PC-3 (cell line): ENCODE measurements around the gene DLG2. TPM values are rescaled to one million over a fixed set of nuclear protein-coding genes. Genes with fewer than 3 reads are reported as not detected.

Experiments used
- ATAC-seq: fragments of 200-7000 bp; cut with Tn5 transposase; 2 replicates; pipeline ENCODE4 v1.9.1; 2020; ENCODE audit warnings: mild to moderate bottlenecking, moderate library complexity
- BruUV-seq: library from RNA; stranded (reverse); fragments of 400-500 nt; replicated peaks from 2 replicates; lab custom pipeline; 2021; lab: Mats Ljungman, UMichigan
- CTCF ChIA-PET: fragments of 300-600 bp; sonication (Branson Sonifier 250); formaldehyde crosslinking; loops from one replicate; lab custom pipeline; 2022; ENCODE audit warnings: antibody characterized with exemption; lab: Charles Lee
- POLR2A ChIA-PET: fragments of 300-600 bp; sonication (Branson Sonifier 250); formaldehyde crosslinking; loops from one replicate; lab custom pipeline; 2022; ENCODE audit warnings: antibody characterized with exemption; ENCODE audit not compliant: unreplicated experiment; lab: Charles Lee
- DNase-seq: peaks from one replicate; pipeline ENCODE4 v3.0.0-alpha.2; 2015
- H2AFZ ChIP-seq: fragments of 300-600 bp; sonication (generic); 2 replicates; pipeline ENCODE4 v1.6.0; 2016; ENCODE audit warnings: antibody characterized with exemption, low read length
- H3F3A ChIP-seq: fragments of 300-600 bp; sonication (generic); one replicate; pipeline ENCODE4 v1.6.0; 2017; ENCODE audit warnings: antibody characterized with exemption, low read length, control low read depth, mild to moderate bottlenecking; ENCODE audit not compliant: unreplicated experiment
- H3K27ac ChIP-seq: fragments of 300-600 bp; sonication (generic); 2 replicates; pipeline ENCODE4 v1.5.1; 2016; ENCODE audit warnings: mild to moderate bottlenecking, low read length
- H3K27me3 ChIP-seq: fragments of 300-600 bp; sonication (generic); 2 replicates; pipeline ENCODE4 v1.6.1; 2016; ENCODE audit warnings: low read length, mixed read lengths
- H3K36me3 ChIP-seq: fragments of 300-600 bp; sonication (generic); 2 replicates; pipeline ENCODE4 v1.6.1; 2016; ENCODE audit warnings: low read depth, mixed run types, low read length, mixed read lengths
- H3K4me1 ChIP-seq: fragments of 300-600 bp; sonication (generic); 2 replicates; pipeline ENCODE4 v1.5.1; 2016; ENCODE audit warnings: low read length; ENCODE audit not compliant: insufficient read depth
- H3K4me2 ChIP-seq: fragments of 300-600 bp; sonication (generic); 2 replicates; pipeline ENCODE4 v1.6.0; 2016; ENCODE audit warnings: low read length
- H3K4me3 ChIP-seq: fragments of 300-600 bp; sonication (generic); 2 replicates; pipeline ENCODE4 v1.5.1; 2016; ENCODE audit warnings: mild to moderate bottlenecking, low read length, mixed read lengths
- H3K79me2 ChIP-seq: fragments of 300-600 bp; sonication (generic); 2 replicates; pipeline ENCODE4 v1.6.1; 2017; ENCODE audit warnings: low read length, mixed read lengths
- H3K9ac ChIP-seq: fragments of 300-600 bp; sonication (generic); 2 replicates; pipeline ENCODE4 v1.6.0; 2016; ENCODE audit warnings: mild to moderate bottlenecking, low read length
- H3K9me2 ChIP-seq: fragments of 300-600 bp; sonication (generic); replicated peaks from 2 replicates; pipeline ENCODE4 v1.6.1; 2016; ENCODE audit warnings: mixed run types, low read length, mixed read lengths
- H3K9me3 ChIP-seq: fragments of 300-600 bp; sonication (generic); 2 replicates; pipeline ENCODE4 v1.6.1; 2016; ENCODE audit warnings: low read length, mixed read lengths
- H4K20me1 ChIP-seq: fragments of 300-600 bp; sonication (generic); 2 replicates; pipeline ENCODE4 v1.6.1; 2016; ENCODE audit warnings: low read length, mixed read lengths
- CTCF ChIP-seq: fragments of 300-600 bp; sonication (generic); conservative IDR thresholded peaks from 2 replicates; pipeline ENCODE4 v1.5.1; 2017; ENCODE audit warnings: antibody characterized with exemption, low read depth, mild to moderate bottlenecking, low read length
- EZH2 ChIP-seq: fragments of 300-600 bp; sonication (generic); IDR thresholded peaks from one replicate; pipeline ENCODE4 v1.6.1; 2017; ENCODE audit warnings: antibody characterized with exemption, mild to moderate bottlenecking, low read length; ENCODE audit not compliant: unreplicated experiment
- EZH2phosphoT487 ChIP-seq: fragments of 300-600 bp; sonication (generic); IDR thresholded peaks from 2 replicates; pipeline ENCODE4 v1.6.1; 2018; ENCODE audit warnings: mild to moderate bottlenecking, antibody characterized with exemption, low read length, borderline replicate concordance
- intact Hi-C: fragments of 100-400 bp; cut with micrococcal nuclease; formaldehyde crosslinking; loops from 2 replicates; pipeline ENCODE4 v1.9.0; 2023
- total RNA-seq: library from RNA; depleted of rRNA; stranded (reverse); fragments of >200 nt; gene quantifications from 2 replicates; pipeline ENCODE4 v1.2.3, GENCODE V29; 2014

The DLG2 gene
- total RNA-seq, 1 experiment from 2014 or later = 0.58 TPM

DNA sequence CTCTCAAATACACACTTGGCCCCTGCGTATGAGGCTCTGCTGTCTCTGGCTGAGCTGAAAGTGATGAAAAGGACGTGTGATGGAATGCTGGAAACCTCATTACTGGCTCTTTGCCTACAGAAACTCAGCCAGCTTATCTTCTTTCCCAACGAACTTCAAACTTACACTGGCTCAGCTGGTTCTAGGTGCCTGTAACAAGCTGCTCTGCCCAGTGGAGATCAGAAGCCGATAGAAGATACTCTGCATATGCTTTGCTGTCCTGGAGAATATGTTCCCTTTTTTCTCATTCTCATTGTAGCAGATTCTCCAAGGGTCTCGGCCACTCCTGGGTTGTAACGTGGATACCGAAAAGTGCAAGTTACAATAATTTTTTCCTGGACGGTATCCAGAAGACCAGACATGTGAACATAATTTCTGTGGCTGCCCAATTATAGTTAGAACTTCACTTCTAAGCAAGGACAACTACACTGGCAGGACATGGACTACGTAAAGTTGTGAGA, 1935.6 kb downstream of the DLG2 start:
- CTCF ChIA-PET = no interaction called here
- Histone ChIP-seq H3K9me2 (no peaks in the 10 kb centered on the region), H3K79me2 (no peaks in the 10 kb centered on the region), H2AFZ (no peak overlapping the region), H3K27ac (no peak overlapping the region), H4K20me1 (no peaks in the 10 kb centered on the region), H3K4me2 (no peak overlapping the region), H3K9me3 (no peaks in the 10 kb centered on the region), H3K27me3 (peaks cover 32% of the 10 kb centered on the region), H3K36me3 (no peaks in the 10 kb centered on the region), H3K4me3 (no peak overlapping the region), H3K4me1 (no peaks in the 10 kb centered on the region), H3K9ac (no peak overlapping the region), H3F3A (no peaks in the 10 kb centered on the region)
- ATAC-seq (no peak), DNase-seq (no peak)
- POLR2A ChIA-PET = no interaction called here
- no TSS peak for BruUV-seq
- TF ChIP-seq EZH2 (no peak), EZH2phosphoT487 (no peak), CTCF (no peak)
- intact Hi-C loops = no loop called here

DNA sequence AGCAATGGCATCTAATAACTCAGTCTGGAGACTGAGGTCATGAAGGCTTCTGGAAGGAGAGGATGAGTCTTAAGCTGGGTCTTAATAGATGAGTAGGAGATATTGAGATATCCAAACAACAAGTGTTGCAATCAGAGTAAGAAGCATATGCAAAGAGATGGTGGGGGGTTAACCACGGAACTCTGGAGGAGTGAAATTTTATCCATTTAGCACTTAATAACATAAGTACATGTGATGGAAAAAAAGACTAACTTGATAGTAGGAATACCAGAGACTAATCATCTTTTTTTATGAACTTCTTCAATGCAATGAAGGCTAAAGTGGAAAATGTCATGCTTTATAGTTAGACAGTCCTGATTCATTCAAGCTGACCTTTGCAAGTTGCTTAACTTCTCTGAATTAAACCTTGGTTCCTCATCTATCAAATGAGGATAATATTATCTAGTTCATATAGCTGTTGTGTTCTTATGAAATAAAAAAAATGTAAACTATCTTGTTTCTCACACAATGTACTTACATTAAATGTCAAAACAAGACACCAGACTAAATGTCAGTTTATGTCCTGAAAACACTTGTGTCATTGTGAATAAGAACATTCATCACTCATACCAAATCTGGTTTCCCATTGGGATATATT, 1937.9 kb downstream of the DLG2 start:
- no peak overlapping the region for H3K4me2 ChIP-seq
- no peak for TF ChIP-seq EZH2
- TF ChIP-seq EZH2phosphoT487 = no peak
- no peak for TF ChIP-seq CTCF
- H3K9ac ChIP-seq = no peak overlapping the region
- no TSS peak for BruUV-seq
- H3K9me3 ChIP-seq = no peaks in the 10 kb centered on the region
- no peaks in the 10 kb centered on the region for H3K9me2 ChIP-seq
- no peak overlapping the region for H2AFZ ChIP-seq
- H3K79me2 ChIP-seq = no peaks in the 10 kb centered on the region
- no peaks in the 10 kb centered on the region for H3K4me1 ChIP-seq
- H3K27me3 ChIP-seq = peaks cover 42% of the 10 kb centered on the region
- ChIA-PET POLR2A (no interaction called here), CTCF (no interaction called here)
- intact Hi-C loops = no loop called here
- DNase-seq = no peak
- no peaks in the 10 kb centered on the region for H3F3A ChIP-seq
- H3K27ac ChIP-seq = no peak overlapping the region
- ATAC-seq = no peak
- H3K4me3 ChIP-seq = no peak overlapping the region
- H4K20me1 ChIP-seq = no peaks in the 10 kb centered on the region
- H3K36me3 ChIP-seq = no peaks in the 10 kb centered on the region

DNA sequence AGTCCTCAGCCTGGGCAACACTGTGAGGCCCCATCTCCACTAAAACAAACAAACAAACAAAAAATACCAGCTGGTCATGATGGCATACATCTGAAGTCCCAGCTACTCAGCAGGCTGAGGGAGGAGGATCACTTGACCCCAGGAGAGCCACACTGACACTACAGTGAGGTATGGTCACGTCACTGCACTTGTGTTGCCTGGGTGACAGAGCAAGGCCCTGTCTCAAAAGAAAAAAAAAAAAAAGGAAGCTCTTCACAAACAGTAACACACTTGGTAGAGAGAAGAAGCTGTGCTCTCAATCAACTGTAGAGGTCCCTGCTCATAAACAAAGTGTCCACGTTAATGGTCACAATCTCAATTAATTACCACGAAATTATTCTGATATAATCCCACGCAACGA, 1939.4 kb downstream of the DLG2 start:
- TF ChIP-seq EZH2phosphoT487 = no peak
- no peak for TF ChIP-seq EZH2
- no peak for TF ChIP-seq CTCF
- no peak overlapping the region for H2AFZ ChIP-seq
- no peaks in the 10 kb centered on the region for H3K36me3 ChIP-seq
- no peaks in the 10 kb centered on the region for H3K79me2 ChIP-seq
- no peak overlapping the region for H3K9ac ChIP-seq
- no peaks in the 10 kb centered on the region for H3K4me1 ChIP-seq
- intact Hi-C loops = no loop called here
- no peak for DNase-seq
- no TSS peak for BruUV-seq
- no peaks in the 10 kb centered on the region for H3K9me2 ChIP-seq
- CTCF ChIA-PET = no interaction called here
- no peak overlapping the region for H3K27ac ChIP-seq
- H3K9me3 ChIP-seq = no peaks in the 10 kb centered on the region
- H3K4me3 ChIP-seq = no peak overlapping the region
- POLR2A ChIA-PET = no interaction called here
- H3K4me2 ChIP-seq = no peak overlapping the region
- no peaks in the 10 kb centered on the region for H3F3A ChIP-seq
- ATAC-seq = no peak
- H4K20me1 ChIP-seq = no peaks in the 10 kb centered on the region
- peaks cover 36% of the 10 kb centered on the region for H3K27me3 ChIP-seq
